HEK293T (cell line): ENCODE results near the gene AGMO.

Experiments
- ARNT ChIP-seq: fragments of 450-650 bp; IDR thresholded peaks from 2 replicates; pipeline ENCODE4 v1.6.1; 2017; ENCODE audit warnings: mild to moderate bottlenecking
- BHLHE40 ChIP-seq: fragments of 450-650 bp; IDR thresholded peaks from 2 replicates; pipeline ENCODE4 v1.6.1; 2016; ENCODE audit warnings: mild to moderate bottlenecking, moderate library complexity, borderline replicate concordance
- CTBP1 ChIP-seq: fragments of 450-650 bp; IDR thresholded peaks from 2 replicates; pipeline ENCODE4 v1.6.1; 2016; ENCODE audit warnings: borderline replicate concordance
- ELF4 ChIP-seq: fragments of 450-650 bp; IDR thresholded peaks from 2 replicates; pipeline ENCODE4 v1.6.1; 2017; ENCODE audit warnings: antibody characterized with exemption
- FOXA1 ChIP-seq: fragments of 450-650 bp; IDR thresholded peaks from 2 replicates; pipeline ENCODE4 v1.6.1; 2016; ENCODE audit warnings: mild to moderate bottlenecking
- FOXM1 ChIP-seq: fragments of 450-650 bp; IDR thresholded peaks from 2 replicates; pipeline ENCODE4 v1.6.1; 2017; ENCODE audit warnings: mild to moderate bottlenecking, borderline replicate concordance
- HDGF ChIP-seq: fragments of 450-650 bp; IDR thresholded peaks from 2 replicates; pipeline ENCODE4 v1.6.1; 2017; ENCODE audit warnings: antibody characterized with exemption, borderline replicate concordance
- LEF1 ChIP-seq: fragments of 450-650 bp; IDR thresholded peaks from 2 replicates; pipeline ENCODE4 v1.6.1; 2017; ENCODE audit warnings: mild to moderate bottlenecking, borderline replicate concordance
- NFRKB ChIP-seq: fragments of 450-650 bp; IDR thresholded peaks from 2 replicates; pipeline ENCODE4 v1.6.1; 2016; ENCODE audit warnings: mild to moderate bottlenecking, moderate library complexity
- PKNOX1 ChIP-seq: fragments of 450-650 bp; IDR thresholded peaks from 2 replicates; pipeline ENCODE4 v1.6.1; 2016
- SP1 ChIP-seq: fragments of 450-650 bp; IDR thresholded peaks from 2 replicates; pipeline ENCODE4 v1.6.1; 2017
- SUZ12 ChIP-seq: fragments of 450-650 bp; IDR thresholded peaks from 2 replicates; pipeline ENCODE4 v1.6.1; 2016; ENCODE audit warnings: mild to moderate bottlenecking
- TARDBP ChIP-seq: fragments of 450-650 bp; IDR thresholded peaks from 2 replicates; pipeline ENCODE4 v1.6.1; 2016
- ZNF384 ChIP-seq: fragments of 450-650 bp; IDR thresholded peaks from 2 replicates; pipeline ENCODE4 v1.6.1; 2016

GRCh38 chr7:15309872-15310271 lies 251.9 kb downstream of the AGMO start:
- TF ChIP-seq ARNT, result no peak
- no peak for TF ChIP-seq SUZ12
- no peak for TF ChIP-seq FOXA1
- TF ChIP-seq CTBP1, result no peak
- TF ChIP-seq PKNOX1, result no peak
- TF ChIP-seq BHLHE40, result no peak
- TF ChIP-seq ZNF384, result no peak
- TF ChIP-seq FOXM1, result no peak
- TF ChIP-seq LEF1, result no peak
- no peak for TF ChIP-seq SP1
- TF ChIP-seq HDGF, result no peak
- TF ChIP-seq TARDBP, result no peak
- TF ChIP-seq NFRKB, result no peak
- TF ChIP-seq ELF4, result no peak
